GM12892 (cell line): ENCODE measurements around the gene CEP162.

Source experiments
- DNase-seq: peaks from one replicate; pipeline ENCODE4 v3.0.0; 2011; ENCODE audit not compliant: insufficient read length
- FAIRE-seq: peaks from 2 replicates; lab custom pipeline; 2011; peaks lifted over from hg19 to GRCh38; lab: Jason Lieb, UNC
- POLR2A ChIP-seq: IDR thresholded peaks from 2 replicates; pipeline ENCODE4 v1.6.1; 2011; ENCODE audit warnings: low read depth, low read length, control low read depth
- POLR2AphosphoS5 ChIP-seq: IDR thresholded peaks from 2 replicates; pipeline ENCODE4 v1.6.1; 2011; ENCODE audit warnings: low read depth, low read length, control low read depth
- TAF1 ChIP-seq: IDR thresholded peaks from 2 replicates; pipeline ENCODE4 v1.6.1; 2011; ENCODE audit warnings: low read depth, mild to moderate bottlenecking, control low read depth, low read length, borderline replicate concordance

Gene CEP162

GRCh38 chr6:84074988-84075781, 152.3 kb downstream of the CEP162 start:
- FAIRE-seq (no peak), DNase-seq (no peak)
- TF ChIP-seq POLR2A (no peak), POLR2AphosphoS5 (no peak), TAF1 (no peak)
